Gastrocnemius medialis (tissue), 4 donors: ENCODE data around the gene PRG3. TPM values are rescaled to one million over a fixed set of nuclear protein-coding genes. Genes with fewer than 3 reads are reported as not detected.
"Not testable (repeated sequence)": the region's sequence is repeated elsewhere in the genome, so short reads cannot be mapped to it uniquely, and the experiment has no call there.

Experiments
- ATAC-seq, 2 donors: fragments of 150-250 bp; one replicate each; pipeline ENCODE4 v1.9.1; 2016
- DNase-seq, 2 donors: peaks; one replicate each; pipeline ENCODE4 v3.0.0-alpha.2; 2019
- H3K27ac ChIP-seq, 4 donors: fragments of 200-600 bp; sonication (generic); 1 replicate in 1 of 4; 2 replicates in 3 of 4; pipeline ENCODE4 v1.5.1; 2016 to 2018; ENCODE audit warnings: mild to moderate bottlenecking in 2 of 4, moderate library complexity in 1 of 4
- H3K27me3 ChIP-seq, 3 donors: fragments of 200-600 bp; sonication (generic) in 2 of 3; 1 replicate in 1 of 3; 2 replicates in 2 of 3; pipeline versions ENCODE4 v1.5.1 to v1.6.0; 2016 to 2019; ENCODE audit warnings: mild to moderate bottlenecking in 1 of 3, moderate library complexity in 1 of 3
- H3K36me3 ChIP-seq, 2 donors: fragments of 200-600 bp; sonication (generic) in 1 of 2; one replicate each; pipeline ENCODE4 v1.5.1; 2017 to 2018
- H3K4me1 ChIP-seq, 2 donors: fragments of 200-600 bp; sonication (generic) in 1 of 2; one replicate each; pipeline ENCODE4 v1.5.1; 2016 to 2017; ENCODE audit warnings: mild to moderate bottlenecking in 2 of 2
- H3K4me3 ChIP-seq, 4 donors: fragments of 200-600 bp; sonication (generic) in 3 of 4; 1 replicate in 1 of 4; 2 replicates in 3 of 4; pipeline ENCODE4 v1.5.1; 2016 to 2019; ENCODE audit warnings: mild to moderate bottlenecking in 2 of 4
- H3K9me3 ChIP-seq, 3 donors: fragments of 200-600 bp; sonication (generic) in 2 of 3; 1 replicate in 1 of 3; 2 replicates in 2 of 3; pipeline ENCODE4 v1.5.1; 2016 to 2019
- POLR2A ChIP-seq, 2 donors: fragments of 450-650 bp; IDR thresholded peaks; one replicate each; pipeline ENCODE4 v1.6.1; 2017; ENCODE audit warnings: antibody characterized with exemption in 2 of 2, mild to moderate bottlenecking in 2 of 2, moderate library complexity in 2 of 2
- in situ Hi-C, 4 donors: fragments of 200-750 bp; cut with MboI; loops; one replicate each; pipeline versions ENCODE4 v1.15.0 to v1.8.0; 2017; ENCODE audit warnings: low sequenced_read_pairs in 4 of 4
- intact Hi-C: fragments of 100-400 bp; cut with DNase I; formaldehyde crosslinking; loops from one replicate; pipeline ENCODE4 v1.15.1; 2023; ENCODE audit warnings: low total_unique reads
- total RNA-seq, 4 donors: library from RNA; depleted of rRNA; stranded (reverse); fragments of >200 nt; gene quantifications; one replicate each; pipeline versions ENCODE4 v1.1.0 to v1.2.3, GENCODE V29; 2016
- TF ChIP-seq, protein P1 (sequence below), 5 experiments: fragments of 450-650 bp in 3 of 5; fragments of 200-600 bp in 2 of 5; sonication (generic) in 2 of 5; IDR thresholded peaks in 4 of 5; conservative IDR thresholded peaks in 1 of 5; 1 replicate in 4 of 5; 2 replicates in 1 of 5; pipeline ENCODE4 v1.5.1; 2016 to 2019; ENCODE audit warnings: antibody characterized with exemption in 5 of 5, mild to moderate bottlenecking in 3 of 5, moderate library complexity in 3 of 5

PRG3 gene
- total RNA-seq, 4 donors from 2014 or later = not detected

DNA sequence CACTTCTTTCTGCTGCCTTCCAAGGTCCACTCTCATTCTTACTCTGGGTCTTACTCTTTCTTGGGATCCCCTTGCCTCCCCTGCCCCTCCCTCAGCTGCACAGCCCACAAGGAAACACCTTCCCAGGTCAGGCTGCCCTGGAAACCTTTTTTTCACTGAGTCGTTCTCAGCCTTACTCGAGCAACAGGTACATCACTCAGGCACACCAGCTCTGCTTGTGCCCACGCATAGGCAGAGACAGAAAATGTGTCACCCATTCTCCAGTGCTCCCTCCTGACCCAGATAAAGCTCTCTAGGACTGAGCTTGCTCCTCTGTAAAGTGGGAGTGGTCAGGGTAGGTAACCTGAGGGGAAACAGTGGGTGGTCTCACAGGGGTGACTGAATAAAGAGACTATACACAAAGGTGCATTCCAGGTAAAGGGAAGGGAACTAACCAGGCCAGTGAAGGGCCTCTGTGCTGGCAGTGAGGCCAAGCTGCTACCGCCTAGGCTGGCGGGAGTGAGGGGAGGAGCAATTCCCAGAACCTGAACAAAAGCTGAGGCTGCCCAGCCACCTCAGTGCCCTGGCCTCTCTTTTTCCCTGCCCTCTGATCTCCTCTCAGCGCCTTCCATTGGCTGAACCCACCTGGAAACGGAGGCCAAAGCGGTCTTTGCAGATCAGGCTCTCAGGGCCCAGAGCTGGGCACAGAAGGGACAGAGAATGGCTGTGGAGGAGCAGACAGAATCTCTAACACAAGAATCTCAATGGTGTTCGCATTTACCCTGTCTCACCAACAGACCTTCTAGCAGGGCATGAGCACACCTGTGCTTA, 15.9 kb downstream of the PRG3 start:
- H3K9me3 ChIP-seq = no peaks in the 10 kb centered on the region
- in situ Hi-C loops = loop anchor here in 2 of 4 donors (25.0 kb wide), 2 partner anchors 253 to 528 kb away; no protein-coding TSS in a partner anchor
- no peaks in the 10 kb centered on the region for H3K27me3 ChIP-seq
- DNase-seq = no peak
- ATAC-seq = no peak
- intact Hi-C loops = no loop called here
- H3K36me3 ChIP-seq = no peaks in the 10 kb centered on the region
- H3K27ac ChIP-seq = no peak overlapping the region
- TF ChIP-seq, protein P1, sequence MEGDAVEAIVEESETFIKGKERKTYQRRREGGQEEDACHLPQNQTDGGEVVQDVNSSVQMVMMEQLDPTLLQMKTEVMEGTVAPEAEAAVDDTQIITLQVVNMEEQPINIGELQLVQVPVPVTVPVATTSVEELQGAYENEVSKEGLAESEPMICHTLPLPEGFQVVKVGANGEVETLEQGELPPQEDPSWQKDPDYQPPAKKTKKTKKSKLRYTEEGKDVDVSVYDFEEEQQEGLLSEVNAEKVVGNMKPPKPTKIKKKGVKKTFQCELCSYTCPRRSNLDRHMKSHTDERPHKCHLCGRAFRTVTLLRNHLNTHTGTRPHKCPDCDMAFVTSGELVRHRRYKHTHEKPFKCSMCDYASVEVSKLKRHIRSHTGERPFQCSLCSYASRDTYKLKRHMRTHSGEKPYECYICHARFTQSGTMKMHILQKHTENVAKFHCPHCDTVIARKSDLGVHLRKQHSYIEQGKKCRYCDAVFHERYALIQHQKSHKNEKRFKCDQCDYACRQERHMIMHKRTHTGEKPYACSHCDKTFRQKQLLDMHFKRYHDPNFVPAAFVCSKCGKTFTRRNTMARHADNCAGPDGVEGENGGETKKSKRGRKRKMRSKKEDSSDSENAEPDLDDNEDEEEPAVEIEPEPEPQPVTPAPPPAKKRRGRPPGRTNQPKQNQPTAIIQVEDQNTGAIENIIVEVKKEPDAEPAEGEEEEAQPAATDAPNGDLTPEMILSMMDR (IDR thresholded peaks at IDR 0.05 in 4 of 5, conservative IDR thresholded peaks at IDR 0.05 in 1 of 5) = no peak
- TF ChIP-seq POLR2A (IDR thresholded peaks at IDR 0.05) = no peak
- peaks cover 0 to 3% of the 10 kb centered on the region in 2 donors for H3K4me1 ChIP-seq
- H3K4me3 ChIP-seq = no peak overlapping the region

DNA sequence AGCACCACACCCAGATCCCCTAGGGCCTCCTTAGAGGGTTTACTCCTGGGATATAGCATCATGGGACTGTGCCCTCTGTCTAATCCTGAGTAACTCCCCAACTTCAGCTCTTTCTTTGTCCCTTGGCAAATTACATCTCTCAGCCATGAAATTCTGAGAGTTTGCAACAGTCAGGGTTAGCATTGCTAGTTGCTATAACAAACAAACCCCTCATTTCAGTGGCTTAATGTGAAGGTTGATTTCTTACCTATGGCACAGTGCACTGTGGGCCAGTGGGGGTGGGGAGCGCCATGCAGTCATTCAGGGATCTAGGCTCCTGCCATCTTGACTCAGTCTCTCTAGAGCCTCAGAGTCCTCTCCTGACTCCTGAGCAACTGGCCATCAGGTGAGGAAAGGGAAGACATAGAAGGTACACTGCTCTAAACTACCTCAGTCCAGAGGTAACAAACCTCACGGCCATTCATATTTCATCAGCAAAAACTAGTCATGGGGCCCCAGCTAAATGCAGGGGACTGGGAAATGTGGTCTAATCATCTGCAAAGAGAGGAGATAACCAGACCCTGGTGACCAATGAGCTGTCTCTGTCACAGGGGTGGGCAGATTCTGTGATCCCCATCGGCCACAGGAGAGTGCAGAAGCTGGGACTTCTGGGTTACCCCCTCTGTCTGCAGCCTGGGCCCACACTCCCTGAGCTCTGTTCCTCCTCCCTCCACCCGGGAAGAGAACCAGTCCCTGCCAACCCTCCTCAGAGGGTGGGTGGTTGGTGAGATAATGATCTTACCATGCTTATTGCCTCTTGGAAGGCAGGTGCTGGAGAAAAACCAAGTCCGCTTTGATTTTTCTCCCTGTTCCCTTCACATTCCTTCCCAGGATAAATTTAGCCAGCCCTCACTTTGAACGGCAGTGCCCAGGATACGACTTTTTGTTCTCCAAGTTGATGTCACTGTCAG, 17.5 kb downstream of the PRG3 start:
- Histone ChIP-seq H3K27me3 (no peaks in the 10 kb centered on the region), H3K27ac (no peak overlapping the region), H3K36me3 (no peaks in the 10 kb centered on the region), H3K4me3 (no peak overlapping the region), H3K4me1 (peaks cover 3 to 11% of the 10 kb centered on the region in 2 donors), H3K9me3 (no peaks in the 10 kb centered on the region)
- TF ChIP-seq, protein P1 (IDR thresholded peaks at IDR 0.05 in 4 of 5, conservative IDR thresholded peaks at IDR 0.05 in 1 of 5) = no peak
- no peak for TF ChIP-seq POLR2A (IDR thresholded peaks at IDR 0.05)
- intact Hi-C loops = no loop called here
- no peak for ATAC-seq
- in situ Hi-C loops = loop anchor here in 2 of 4 donors (25.0 kb wide), 2 partner anchors 251 to 526 kb away; no protein-coding TSS in a partner anchor
- no peak for DNase-seq

DNA sequence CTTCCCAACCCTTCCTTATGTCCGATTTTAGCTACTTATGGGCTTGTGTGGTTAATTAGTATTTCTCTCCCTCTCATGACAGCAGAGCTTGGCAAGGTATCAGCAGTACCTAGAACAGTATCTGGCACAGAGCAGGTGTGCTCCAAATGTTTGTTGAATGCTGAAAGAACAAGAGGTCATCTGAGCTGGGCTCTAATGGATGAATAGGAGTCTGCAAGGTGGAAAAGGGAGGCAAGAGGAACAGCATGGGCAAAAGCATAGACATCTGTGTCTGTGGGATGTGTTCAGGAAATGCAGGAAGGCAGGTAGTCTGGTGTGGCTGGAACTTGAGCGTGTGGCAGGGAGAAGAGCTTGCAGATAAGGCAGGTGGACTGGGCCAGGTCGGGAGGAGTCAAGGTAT, 19.0 kb downstream of the PRG3 start:
- Histone ChIP-seq H3K27me3 (no peaks in the 10 kb centered on the region), H3K4me3 (no peak overlapping the region), H3K36me3 (no peaks in the 10 kb centered on the region), H3K4me1 (peaks cover 3 to 11% of the 10 kb centered on the region in 2 donors), H3K27ac (no peak overlapping the region), H3K9me3 (no peaks in the 10 kb centered on the region)
- no peak for DNase-seq
- intact Hi-C loops = no loop called here
- ATAC-seq = no peak
- in situ Hi-C loops = loop anchor here in 2 of 4 donors (25.0 kb wide), 2 partner anchors 250 to 525 kb away; no protein-coding TSS in a partner anchor
- TF ChIP-seq, protein P1 (IDR thresholded peaks at IDR 0.05 in 4 of 5, conservative IDR thresholded peaks at IDR 0.05 in 1 of 5) = no peak
- no peak for TF ChIP-seq POLR2A (IDR thresholded peaks at IDR 0.05)

- intact Hi-C loops, H3K36me3 ChIP-seq, H3K4me3 ChIP-seq, H3K27me3 ChIP-seq, H3K9me3 ChIP-seq, H3K27ac ChIP-seq, ATAC-seq, DNase-seq: not testable (repeated sequence)
- in situ Hi-C loops = loop anchor here in 2 of 4 donors (25.0 kb wide), 2 partner anchors 249 to 524 kb away; no protein-coding TSS in a partner anchor
- H3K4me1 ChIP-seq = peaks cover 3 to 11% of the 10 kb centered on the region in 2 donors
Observed at GRCh38 chr11:57361420-57361819, 19.5 kb downstream of the PRG3 start.
